ENCODE data around the gene YDJC. TPM values are rescaled to one million over a fixed set of nuclear protein-coding genes. Genes with fewer than 3 reads are reported as not detected.
A peak's percentile ranks its signal among the peaks of the same experiment; 100 is the strongest.

The YDJC gene
- total and polyA plus RNA-seq, 2 of the 13 experiments (the other 11 are each of a cell fraction or from before 2014, with no cell fraction given) = 15.3 to 32.0 TPM

GRCh38 chr22:21651521-21652009, 21.7 kb upstream of the YDJC start (continued):
- TF ChIP-seq ATF7 (IDR thresholded peaks at IDR 0.05) = no peak
- TF ChIP-seq ATF7 (CRISPR knock-in tag; IDR thresholded peaks at IDR 0.05) = no peak
- no peak for TF ChIP-seq ZNF530 (CRISPR knock-in tag; IDR thresholded peaks at IDR 0.05; ENCODE audit: low read depth)
- no peak for TF ChIP-seq ZNF333 (CRISPR knock-in tag; IDR thresholded peaks at IDR 0.05; ENCODE audit: borderline replicate concordance)
- no peak for TF ChIP-seq CCDC6 (CRISPR knock-in tag; IDR thresholded peaks at IDR 0.05)
- TF ChIP-seq, protein P1, sequence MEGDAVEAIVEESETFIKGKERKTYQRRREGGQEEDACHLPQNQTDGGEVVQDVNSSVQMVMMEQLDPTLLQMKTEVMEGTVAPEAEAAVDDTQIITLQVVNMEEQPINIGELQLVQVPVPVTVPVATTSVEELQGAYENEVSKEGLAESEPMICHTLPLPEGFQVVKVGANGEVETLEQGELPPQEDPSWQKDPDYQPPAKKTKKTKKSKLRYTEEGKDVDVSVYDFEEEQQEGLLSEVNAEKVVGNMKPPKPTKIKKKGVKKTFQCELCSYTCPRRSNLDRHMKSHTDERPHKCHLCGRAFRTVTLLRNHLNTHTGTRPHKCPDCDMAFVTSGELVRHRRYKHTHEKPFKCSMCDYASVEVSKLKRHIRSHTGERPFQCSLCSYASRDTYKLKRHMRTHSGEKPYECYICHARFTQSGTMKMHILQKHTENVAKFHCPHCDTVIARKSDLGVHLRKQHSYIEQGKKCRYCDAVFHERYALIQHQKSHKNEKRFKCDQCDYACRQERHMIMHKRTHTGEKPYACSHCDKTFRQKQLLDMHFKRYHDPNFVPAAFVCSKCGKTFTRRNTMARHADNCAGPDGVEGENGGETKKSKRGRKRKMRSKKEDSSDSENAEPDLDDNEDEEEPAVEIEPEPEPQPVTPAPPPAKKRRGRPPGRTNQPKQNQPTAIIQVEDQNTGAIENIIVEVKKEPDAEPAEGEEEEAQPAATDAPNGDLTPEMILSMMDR (CRISPR knock-in tag; IDR thresholded peaks at IDR 0.05) = no peak; the same call in 1 of the 2 replicates
- TF ChIP-seq ZFAT (CRISPR knock-in tag; conservative IDR thresholded peaks at IDR 0.05) = no peak
- no peak for TF ChIP-seq ZNF367 (CRISPR knock-in tag; IDR thresholded peaks at IDR 0.05; ENCODE audit: borderline replicate concordance)
- TF ChIP-seq, protein P2, sequence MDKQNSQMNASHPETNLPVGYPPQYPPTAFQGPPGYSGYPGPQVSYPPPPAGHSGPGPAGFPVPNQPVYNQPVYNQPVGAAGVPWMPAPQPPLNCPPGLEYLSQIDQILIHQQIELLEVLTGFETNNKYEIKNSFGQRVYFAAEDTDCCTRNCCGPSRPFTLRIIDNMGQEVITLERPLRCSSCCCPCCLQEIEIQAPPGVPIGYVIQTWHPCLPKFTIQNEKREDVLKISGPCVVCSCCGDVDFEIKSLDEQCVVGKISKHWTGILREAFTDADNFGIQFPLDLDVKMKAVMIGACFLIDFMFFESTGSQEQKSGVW (CRISPR knock-in tag; IDR thresholded peaks at IDR 0.05; ENCODE audit: borderline replicate concordance) = no peak
- no peak for TF ChIP-seq ZMYM3 (CRISPR knock-in tag; IDR thresholded peaks at IDR 0.05)
- no peak for TF ChIP-seq RBFOX2 (IDR thresholded peaks at IDR 0.05; ENCODE audit: low read depth, low read length)
- TF ChIP-seq HIVEP1 (CRISPR knock-in tag; IDR thresholded peaks at IDR 0.05) = no peak
- TF ChIP-seq ZFP91 (CRISPR knock-in tag; IDR thresholded peaks at IDR 0.05; ENCODE audit: borderline replicate concordance) = peak; percentile 67; the same call in 1 of the 2 replicates
- TF ChIP-seq IRF2 (CRISPR knock-in tag; IDR thresholded peaks at IDR 0.05) = 0 out of 2 replicates have a peak, but pooled peaks have one; percentile 14
- no peak for TF ChIP-seq NFKB2 (CRISPR knock-in tag; IDR thresholded peaks at IDR 0.05; ENCODE audit: borderline replicate concordance)
- peak; percentile 13; the same call in 1 of the 2 replicates for TF ChIP-seq DR1 (CRISPR knock-in tag; IDR thresholded peaks at IDR 0.05)
- TF ChIP-seq KMT2A (CRISPR knock-in tag; IDR thresholded peaks at IDR 0.05) = no peak
- TF ChIP-seq ZFP82 (CRISPR knock-in tag; IDR thresholded peaks at IDR 0.05; ENCODE audit: borderline replicate concordance) = 0 out of 2 replicates have a peak, but pooled peaks have one; percentile 64
- TF ChIP-seq, protein P3, sequence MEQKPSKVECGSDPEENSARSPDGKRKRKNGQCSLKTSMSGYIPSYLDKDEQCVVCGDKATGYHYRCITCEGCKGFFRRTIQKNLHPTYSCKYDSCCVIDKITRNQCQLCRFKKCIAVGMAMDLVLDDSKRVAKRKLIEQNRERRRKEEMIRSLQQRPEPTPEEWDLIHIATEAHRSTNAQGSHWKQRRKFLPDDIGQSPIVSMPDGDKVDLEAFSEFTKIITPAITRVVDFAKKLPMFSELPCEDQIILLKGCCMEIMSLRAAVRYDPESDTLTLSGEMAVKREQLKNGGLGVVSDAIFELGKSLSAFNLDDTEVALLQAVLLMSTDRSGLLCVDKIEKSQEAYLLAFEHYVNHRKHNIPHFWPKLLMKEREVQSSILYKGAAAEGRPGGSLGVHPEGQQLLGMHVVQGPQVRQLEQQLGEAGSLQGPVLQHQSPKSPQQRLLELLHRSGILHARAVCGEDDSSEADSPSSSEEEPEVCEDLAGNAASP (CRISPR knock-in tag; IDR thresholded peaks at IDR 0.05; ENCODE audit: borderline replicate concordance) = no peak
- TF ChIP-seq, protein P4, sequence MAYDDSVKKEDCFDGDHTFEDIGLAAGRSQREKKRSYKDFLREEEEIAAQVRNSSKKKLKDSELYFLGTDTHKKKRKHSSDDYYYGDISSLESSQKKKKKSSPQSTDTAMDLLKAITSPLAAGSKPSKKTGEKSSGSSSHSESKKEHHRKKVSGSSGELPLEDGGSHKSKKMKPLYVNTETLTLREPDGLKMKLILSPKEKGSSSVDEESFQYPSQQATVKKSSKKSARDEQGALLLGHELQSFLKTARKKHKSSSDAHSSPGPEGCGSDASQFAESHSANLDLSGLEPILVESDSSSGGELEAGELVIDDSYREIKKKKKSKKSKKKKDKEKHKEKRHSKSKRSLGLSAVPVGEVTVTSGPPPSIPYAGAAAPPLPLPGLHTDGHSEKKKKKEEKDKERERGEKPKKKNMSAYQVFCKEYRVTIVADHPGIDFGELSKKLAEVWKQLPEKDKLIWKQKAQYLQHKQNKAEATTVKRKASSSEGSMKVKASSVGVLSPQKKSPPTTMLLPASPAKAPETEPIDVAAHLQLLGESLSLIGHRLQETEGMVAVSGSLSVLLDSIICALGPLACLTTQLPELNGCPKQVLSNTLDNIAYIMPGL (CRISPR knock-in tag; IDR thresholded peaks at IDR 0.05; ENCODE audit: borderline replicate concordance in 1 of 2, low read depth in 1 of 2) = 0 out of 4 replicates have a peak, but pooled peaks of 1 of the 2 experiments have one; percentile 31
